HFFc6 (cell line): ENCODE data around the gene ZNF564. TPM values are rescaled to one million over a fixed set of nuclear protein-coding genes. Genes with fewer than 3 reads are reported as not detected.

Experiments used
- DNase-seq: peaks from one replicate; pipeline ENCODE4 v3.0.0-alpha.2; 2018
- H3K27ac Mint-ChIP-seq: 2 replicates; pipeline ENCODE4 v1.8.0; 2020; ENCODE audit warnings: mild to moderate bottlenecking, mixed read lengths
- H3K27me3 Mint-ChIP-seq: 2 replicates; pipeline ENCODE4 v1.8.0; 2021; ENCODE audit warnings: mild to moderate bottlenecking, moderate library complexity, mixed read lengths; ENCODE audit not compliant: insufficient read depth
- H3K36me3 Mint-ChIP-seq: 2 replicates; pipeline ENCODE4 v1.8.0; 2021; ENCODE audit warnings: low read depth, mixed read lengths
- H3K4me1 Mint-ChIP-seq: 2 replicates; pipeline ENCODE4 v1.8.0; 2020; ENCODE audit warnings: low read depth, mixed read lengths
- H3K4me3 Mint-ChIP-seq: 2 replicates; pipeline ENCODE4 v1.8.0; 2020; ENCODE audit warnings: mild to moderate bottlenecking, moderate library complexity, mixed read lengths
- H3K9me3 Mint-ChIP-seq: 2 replicates; pipeline ENCODE4 v1.8.0; 2020; ENCODE audit warnings: mild to moderate bottlenecking, mixed read lengths
- long read RNA-seq: library from polyadenylated mRNA; unstranded; transcript quantifications from one replicate; pipeline ENCODE4 v2.0.0, GENCODE V29; 2019
- total RNA-seq, 6 experiments: library from RNA; stranded (reverse); fragmentation: NEBNext Ultra II Directional; extraction: Animal tissue kit (Norgen Biotek cat#: 25700); gene quantifications; 2 replicates in 1 of 6; 3 replicates in 5 of 6; pipeline ENCODE4 v1.2.3, GENCODE V29; 2021
- TF ChIP-seq, protein P1 (sequence below): fragments of 200-600 bp; sonication (generic); IDR thresholded peaks from 2 replicates; pipeline ENCODE4 v1.5.0; 2021; ENCODE audit warnings: antibody characterized with exemption, mild to moderate bottlenecking

ZNF564 gene
- 1 to 10 TPM; 3.5 to 4.7 (median 4.2) TPM for total RNA-seq
- long read RNA-seq, transcript ZNF564-201 (4 exons, 2,935 nt), result major isoform, 5 of 5 reads
- long read RNA-seq, partial matches to known transcripts, result 0 of 5 reads
- long read RNA-seq, other reads (novel, unspliced or antisense), result 0 of 5 reads

DNA sequence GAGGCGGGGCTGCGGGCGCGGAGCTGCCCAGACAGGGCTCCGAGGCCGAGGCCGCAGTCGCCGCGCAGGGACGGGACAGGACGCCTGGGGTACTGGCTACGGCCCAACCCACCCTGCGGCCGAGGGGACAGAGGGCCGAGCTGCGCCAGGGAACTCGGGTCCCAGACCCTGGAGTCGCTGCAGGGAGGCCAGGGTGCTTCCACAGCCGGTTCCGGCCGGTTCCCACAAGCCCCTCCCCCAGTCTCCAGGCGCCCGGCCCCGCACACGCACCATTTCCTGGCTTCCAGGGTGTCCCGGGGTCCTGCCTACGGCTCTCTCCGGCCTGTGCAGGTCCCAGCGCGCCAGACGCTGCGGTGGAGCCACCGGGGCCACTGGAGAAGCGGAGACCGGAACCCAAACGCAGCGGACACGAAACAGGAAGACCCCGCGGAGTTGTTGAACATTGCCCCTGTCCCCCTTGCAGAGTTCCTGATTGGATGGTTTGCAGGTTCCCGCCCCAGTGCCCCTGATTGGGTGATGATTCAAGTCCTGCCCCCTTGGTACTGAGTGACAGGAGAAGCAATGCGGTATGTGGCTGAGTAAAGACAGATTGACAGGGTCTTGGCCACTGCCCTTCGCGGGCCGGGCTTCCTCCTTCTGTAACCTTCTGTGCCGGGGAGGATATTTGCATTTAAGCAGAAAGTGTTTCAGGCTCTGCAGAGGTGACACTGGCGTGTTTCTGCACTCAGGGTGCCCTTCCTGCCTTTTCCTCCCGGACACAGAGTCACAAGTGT, at the start of gene ZNF564:
ZNF564 (minus strand) TSS at position 423 of the 773 bp plus-strand sequence; CDS start at position 273, 150 bp downstream.
- TF ChIP-seq, protein P1, sequence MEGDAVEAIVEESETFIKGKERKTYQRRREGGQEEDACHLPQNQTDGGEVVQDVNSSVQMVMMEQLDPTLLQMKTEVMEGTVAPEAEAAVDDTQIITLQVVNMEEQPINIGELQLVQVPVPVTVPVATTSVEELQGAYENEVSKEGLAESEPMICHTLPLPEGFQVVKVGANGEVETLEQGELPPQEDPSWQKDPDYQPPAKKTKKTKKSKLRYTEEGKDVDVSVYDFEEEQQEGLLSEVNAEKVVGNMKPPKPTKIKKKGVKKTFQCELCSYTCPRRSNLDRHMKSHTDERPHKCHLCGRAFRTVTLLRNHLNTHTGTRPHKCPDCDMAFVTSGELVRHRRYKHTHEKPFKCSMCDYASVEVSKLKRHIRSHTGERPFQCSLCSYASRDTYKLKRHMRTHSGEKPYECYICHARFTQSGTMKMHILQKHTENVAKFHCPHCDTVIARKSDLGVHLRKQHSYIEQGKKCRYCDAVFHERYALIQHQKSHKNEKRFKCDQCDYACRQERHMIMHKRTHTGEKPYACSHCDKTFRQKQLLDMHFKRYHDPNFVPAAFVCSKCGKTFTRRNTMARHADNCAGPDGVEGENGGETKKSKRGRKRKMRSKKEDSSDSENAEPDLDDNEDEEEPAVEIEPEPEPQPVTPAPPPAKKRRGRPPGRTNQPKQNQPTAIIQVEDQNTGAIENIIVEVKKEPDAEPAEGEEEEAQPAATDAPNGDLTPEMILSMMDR, result no peak
- Mint-ChIP-seq H3K9me3 (peaks cover 25% of the 10 kb centered on the region), H3K27ac (peak within 1 kb of the TSS; percentile 97), H3K27me3 (peaks cover 5% of the 10 kb centered on the region), H3K4me3 (peak within 1 kb of the TSS; percentile 97), H3K4me1 (peaks cover 29% of the 10 kb centered on the region), H3K36me3 (peaks cover 34% of the 10 kb centered on the region)
- peak; percentile 97 for DNase-seq

DNA sequence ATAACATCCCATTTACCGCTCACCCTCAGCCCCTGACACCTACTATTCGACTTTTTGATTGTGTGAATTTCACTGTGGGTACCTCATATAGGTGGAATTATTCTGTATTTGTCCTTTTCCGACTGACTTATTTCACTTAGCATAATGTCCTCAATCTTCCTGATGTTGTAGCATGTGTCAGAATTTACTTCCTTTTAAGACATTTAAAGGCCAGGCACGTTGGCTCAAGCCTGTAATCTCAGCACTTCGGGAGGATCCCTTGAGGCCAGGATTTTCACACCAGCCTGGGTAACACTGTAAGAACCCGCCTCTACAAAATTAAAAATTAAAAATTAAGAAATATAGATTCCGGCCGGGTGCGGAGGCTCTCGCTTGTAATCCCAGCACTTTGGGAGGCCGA, 46.3 kb upstream of the ZNF564 start:
- no peaks in the 10 kb centered on the region for H3K9me3 Mint-ChIP-seq
- H3K27me3 Mint-ChIP-seq, result no peaks in the 10 kb centered on the region
- H3K27ac Mint-ChIP-seq, result no peak overlapping the region
- H3K4me1 Mint-ChIP-seq, result no peaks in the 10 kb centered on the region
- H3K36me3 Mint-ChIP-seq, result peaks cover 19% of the 10 kb centered on the region
- TF ChIP-seq, protein P1, result no peak
- no peak for DNase-seq
- H3K4me3 Mint-ChIP-seq, result no peak overlapping the region

DNA sequence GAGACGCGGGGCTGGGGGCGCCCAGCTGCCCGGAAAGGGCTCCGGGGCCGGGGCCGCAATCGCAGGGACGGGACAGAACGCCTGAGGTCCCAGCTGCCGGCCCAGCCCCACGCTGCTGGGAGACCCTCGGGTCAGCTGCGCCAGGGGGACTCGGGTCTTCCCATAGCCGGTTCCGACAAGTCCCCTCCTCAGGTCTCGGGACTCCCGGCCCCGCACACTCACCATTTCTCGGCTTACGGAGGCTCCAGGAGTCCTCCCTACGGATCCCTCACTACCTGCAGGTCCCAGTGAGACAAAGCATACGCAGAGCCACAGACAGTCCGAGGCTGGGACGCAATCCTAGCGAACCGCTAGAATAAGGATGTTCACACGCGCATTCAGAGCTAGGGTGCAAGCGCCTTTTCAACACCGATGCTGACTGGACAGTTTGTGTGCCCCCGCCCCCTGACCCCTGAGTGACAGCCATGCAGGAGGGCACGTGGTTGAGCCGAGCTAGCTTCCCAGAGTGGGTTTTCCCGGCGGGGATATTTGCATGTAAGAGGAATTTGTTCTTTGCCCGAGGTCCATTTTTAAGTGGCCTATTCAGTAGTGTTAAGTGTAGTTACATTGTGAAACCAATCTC, 45.8 kb upstream of the ZNF564 start:
- H3K9me3 Mint-ChIP-seq, result no peaks in the 10 kb centered on the region
- H3K27ac Mint-ChIP-seq, result no peak overlapping the region
- TF ChIP-seq, protein P1, result no peak
- H3K27me3 Mint-ChIP-seq, result no peaks in the 10 kb centered on the region
- no peak for DNase-seq
- H3K4me3 Mint-ChIP-seq, result no peak overlapping the region
- H3K4me1 Mint-ChIP-seq, result no peaks in the 10 kb centered on the region
- peaks cover 21% of the 10 kb centered on the region for H3K36me3 Mint-ChIP-seq

DNA sequence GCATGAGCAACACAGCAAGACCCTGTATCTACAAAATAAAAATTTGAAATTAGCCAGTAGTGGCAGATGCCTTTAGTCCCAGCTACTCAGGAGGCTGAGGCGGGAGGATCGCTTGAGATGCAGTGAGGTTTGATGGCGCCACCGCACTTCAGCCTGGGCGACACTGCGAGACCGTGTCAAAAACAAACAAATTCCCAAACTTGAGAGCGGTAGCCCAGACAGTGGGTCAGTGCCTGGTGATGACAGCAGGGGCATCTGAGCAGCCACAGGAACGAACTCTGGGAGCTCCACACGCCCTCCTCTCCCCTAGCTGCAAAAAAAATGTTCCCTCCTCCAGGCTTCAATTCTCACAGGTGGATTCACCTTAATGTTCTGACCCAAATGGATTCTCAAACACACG, 45.2 kb upstream of the ZNF564 start:
- H3K36me3 Mint-ChIP-seq, result peaks cover 26% of the 10 kb centered on the region
- DNase-seq, result no peak
- no peak overlapping the region for H3K4me3 Mint-ChIP-seq
- no peak overlapping the region for H3K27ac Mint-ChIP-seq
- no peaks in the 10 kb centered on the region for H3K27me3 Mint-ChIP-seq
- H3K4me1 Mint-ChIP-seq, result no peaks in the 10 kb centered on the region
- TF ChIP-seq, protein P1, result no peak
- no peaks in the 10 kb centered on the region for H3K9me3 Mint-ChIP-seq

DNA sequence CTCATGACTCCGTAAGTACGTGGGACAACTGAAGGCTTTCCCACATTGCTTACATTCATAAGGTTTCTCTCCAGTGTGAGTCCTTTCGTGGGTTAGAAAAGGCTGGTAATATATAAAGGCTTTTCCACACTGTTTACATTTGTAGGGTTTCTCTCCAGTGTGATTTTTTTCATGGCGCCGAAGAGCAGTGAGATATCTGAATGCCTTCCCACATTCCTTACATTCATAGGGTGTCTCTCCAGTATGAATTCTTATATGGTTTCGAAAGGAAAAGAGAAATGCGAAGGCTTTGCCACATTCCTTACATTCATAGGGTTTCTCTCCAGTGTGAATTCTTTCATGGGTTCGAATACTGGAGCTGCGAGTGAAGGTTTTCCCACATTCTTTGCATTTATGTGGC, 29.8 kb upstream of the ZNF564 start:
- no peak overlapping the region for H3K4me3 Mint-ChIP-seq
- TF ChIP-seq, protein P1, result no peak

More for the DNA sequence above, 29.8 kb upstream of the ZNF564 start:
- H3K9me3 Mint-ChIP-seq, result peaks cover 69% of the 10 kb centered on the region
- no peak overlapping the region for H3K27ac Mint-ChIP-seq
- DNase-seq, result no peak
- peaks cover 65% of the 10 kb centered on the region for H3K36me3 Mint-ChIP-seq
- peaks cover 11% of the 10 kb centered on the region for H3K4me1 Mint-ChIP-seq
- no peaks in the 10 kb centered on the region; the same call in 1 of the 2 replicates for H3K27me3 Mint-ChIP-seq
